ENCODE measurements around the gene GFRA1.

GRCh38 chr10:116111483-116112095, 161.4 kb downstream of the GFRA1 start:
- no peak for TF ChIP-seq CTCF (IDR thresholded peaks at IDR 0.05; ENCODE audit: insufficient read depth, low read length, poor library complexity, severe bottlenecking)
- no peak for TF ChIP-seq EZH2phosphoT487 (conservative IDR thresholded peaks at IDR 0.05; ENCODE audit: low read length)
